NCI-H128 (cell line): Measurements from ENCODE around the gene CTTNBP2NL.
"Not testable (repeated sequence)": the region's sequence is repeated elsewhere in the genome, so short reads cannot be mapped to it uniquely, and the experiment has no call there.

Experiments
- DNase-seq: peaks from one replicate; lab custom pipeline; 2025; ENCODE audit not compliant: unreplicated experiment; lab: John Stamatoyannopoulos, UW

CTTNBP2NL gene

DNA sequence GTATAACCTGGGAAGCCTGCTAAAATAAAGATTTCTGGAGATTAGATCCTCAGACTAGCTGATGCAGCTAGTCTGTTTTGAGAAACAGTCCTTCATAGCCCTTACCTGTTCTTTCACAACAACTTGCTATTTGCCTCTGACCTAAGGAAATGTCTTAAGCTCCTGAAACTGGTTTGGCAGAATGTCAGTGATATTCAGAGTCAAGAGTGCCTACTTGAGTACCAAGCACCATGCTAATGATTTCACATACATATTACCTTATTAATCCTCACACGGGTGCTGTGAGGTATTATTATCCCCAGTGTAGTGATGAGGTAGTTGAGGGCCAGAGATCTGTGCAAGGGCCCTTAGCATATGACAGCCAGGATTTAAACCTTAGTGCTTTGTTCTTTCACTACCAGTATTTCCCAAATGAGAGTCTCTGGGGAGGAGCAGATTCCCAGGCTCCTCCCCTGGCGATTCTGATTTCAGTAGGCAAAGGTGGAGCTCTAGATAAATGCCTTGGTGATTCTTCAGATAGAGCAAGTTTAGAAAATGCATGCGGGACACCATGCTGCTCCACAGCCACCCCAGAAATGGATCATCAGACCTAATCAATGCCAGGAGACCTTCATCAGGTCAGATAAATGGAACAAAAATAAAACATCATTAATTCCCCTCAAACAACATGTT, 65.3 kb downstream of the CTTNBP2NL start:
- no peak for DNase-seq

DNA sequence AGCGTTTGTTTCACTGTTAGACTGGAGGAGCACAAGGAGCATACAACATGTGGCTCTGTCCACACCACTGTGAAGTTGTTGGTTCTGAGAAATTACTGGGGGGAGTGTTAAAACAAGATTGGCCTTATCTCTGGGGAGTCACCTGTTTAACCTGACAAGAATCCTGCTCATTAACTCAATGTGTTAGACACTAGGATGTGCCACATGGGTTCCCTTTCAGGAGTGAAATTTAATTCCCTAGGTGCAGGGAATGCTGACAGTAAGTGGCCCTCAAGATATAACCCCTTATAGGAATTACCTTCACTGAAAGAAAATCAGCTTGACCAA, 66.9 kb downstream of the CTTNBP2NL start:
- no peak for DNase-seq

DNA sequence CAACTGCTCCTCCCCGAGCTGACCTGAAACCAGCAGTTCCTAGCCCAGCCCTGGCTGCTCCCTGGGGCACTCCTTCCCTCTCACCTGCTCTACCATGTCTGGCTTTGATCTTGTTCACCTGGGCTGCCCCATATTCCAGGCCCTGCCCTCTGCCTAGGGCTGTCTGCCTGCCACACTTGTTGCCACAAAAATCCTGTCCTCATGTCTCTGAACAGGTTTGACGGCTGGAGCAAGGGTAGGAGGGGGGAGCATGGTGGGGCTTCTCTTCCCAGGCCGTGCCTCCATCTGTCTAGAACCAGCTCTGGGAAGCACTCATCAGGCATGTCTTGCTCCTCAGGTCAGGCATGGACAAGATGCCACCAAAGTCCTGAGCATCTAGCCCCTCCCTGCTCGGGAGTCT, 68.5 kb downstream of the CTTNBP2NL start:
- DNase-seq = no peak

DNA sequence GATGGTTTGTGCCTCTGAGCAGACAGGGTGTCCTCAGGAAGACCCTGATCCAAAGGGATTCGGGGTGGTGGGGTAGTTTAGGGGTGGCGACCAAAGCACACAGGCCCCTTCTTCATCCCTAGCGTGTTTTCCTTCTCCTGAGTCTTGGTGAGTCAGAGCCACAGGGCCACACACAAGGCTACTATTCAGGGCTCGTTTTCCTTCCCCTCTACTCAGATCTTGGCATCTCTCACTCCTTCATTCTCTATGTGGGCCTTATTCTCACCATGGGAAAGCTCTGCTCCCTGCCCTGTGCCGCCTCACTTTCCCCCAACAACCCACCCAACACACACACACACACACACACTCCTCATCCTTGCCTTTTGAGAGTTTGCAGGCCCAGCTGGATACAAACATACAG, 69.1 kb downstream of the CTTNBP2NL start:
- no peak for DNase-seq

DNA sequence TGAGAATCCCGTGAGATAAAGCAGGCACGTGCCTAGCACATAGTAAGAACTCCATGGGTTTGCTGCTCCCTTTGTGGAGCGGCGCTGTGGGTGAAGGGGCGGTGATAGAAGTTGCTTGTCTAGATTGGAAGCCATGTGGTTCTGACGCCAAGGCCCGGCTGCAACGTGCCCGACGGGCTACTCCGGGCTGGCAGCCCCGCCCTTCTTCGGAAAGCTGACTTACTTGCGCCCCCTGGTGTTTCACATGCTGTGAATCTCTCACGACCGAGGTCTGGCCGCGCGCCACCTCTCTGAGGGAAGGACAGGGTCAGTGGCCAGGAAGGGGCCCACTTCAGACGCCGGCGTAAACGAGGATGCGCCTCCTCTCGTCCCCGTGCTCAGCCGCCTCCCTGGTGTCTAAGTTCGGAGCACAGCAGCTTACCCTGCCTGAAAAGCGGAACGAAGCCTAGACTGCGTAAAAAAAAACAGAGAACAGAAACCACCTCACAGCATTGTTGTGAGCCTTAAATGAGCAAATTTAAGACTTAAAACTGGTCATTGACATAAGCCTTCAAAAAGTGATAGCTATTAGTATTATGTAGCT, 70.2 kb downstream of the CTTNBP2NL start:
- DNase-seq = peak; percentile 85

DNA sequence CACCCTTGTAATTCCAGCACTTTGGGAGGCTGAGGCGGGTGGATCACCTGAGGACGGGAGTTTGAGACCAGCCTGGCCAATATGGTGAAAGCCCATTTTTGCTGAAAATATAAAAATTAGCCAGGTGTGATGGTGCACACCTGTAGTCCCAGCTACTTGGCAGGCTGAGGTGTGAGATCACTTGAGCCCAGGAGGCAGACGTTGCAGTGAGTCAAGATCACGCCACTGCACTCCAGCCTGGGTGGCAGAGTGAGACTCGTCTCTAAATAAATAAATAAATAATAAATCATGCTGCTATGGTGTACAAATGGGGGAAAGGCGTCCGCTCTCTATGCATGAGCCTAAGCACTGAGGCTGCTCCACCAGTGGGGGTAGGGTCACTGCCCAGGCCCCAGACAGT, 74.3 kb downstream of the CTTNBP2NL start:
- DNase-seq = not testable (repeated sequence)

DNA sequence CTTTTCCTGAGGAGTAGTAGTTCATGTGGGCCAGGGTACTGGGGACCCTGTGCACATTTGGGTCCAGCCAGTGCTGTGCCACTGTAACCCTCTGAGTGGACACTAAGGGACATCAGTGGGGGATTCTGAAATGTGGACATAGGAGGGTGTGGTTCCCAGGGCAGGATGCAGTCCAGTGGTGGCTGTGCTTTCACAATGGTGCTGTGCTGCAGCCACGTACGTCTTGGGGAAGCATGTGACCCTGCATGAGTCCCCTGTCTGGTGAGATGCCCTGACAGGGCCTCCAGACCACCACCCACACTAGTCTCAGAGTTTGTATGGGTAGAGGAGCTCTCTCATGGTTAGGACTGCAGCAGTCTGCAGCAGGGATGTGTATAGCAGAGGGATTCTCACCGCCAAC, 75.0 kb downstream of the CTTNBP2NL start:
- DNase-seq = no peak

DNA sequence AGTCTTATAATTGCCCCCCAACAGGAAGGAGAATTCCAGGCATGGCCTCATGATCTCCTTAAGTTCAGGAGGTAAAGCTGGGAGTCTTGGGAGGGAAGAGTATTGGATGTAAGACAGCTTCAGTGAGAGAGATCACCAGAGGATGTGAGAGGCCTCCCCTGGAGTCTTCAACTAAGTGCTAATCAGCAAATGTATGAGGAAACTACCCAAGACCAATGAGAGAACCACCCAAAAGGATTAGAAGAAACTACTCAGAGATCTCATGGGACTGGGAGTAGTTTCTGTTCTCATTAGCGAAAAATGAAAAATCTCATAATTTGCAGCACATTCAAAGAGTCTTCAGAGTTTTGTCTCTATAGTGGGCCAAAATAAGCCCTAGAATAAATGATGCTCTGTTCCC, 76.1 kb downstream of the CTTNBP2NL start:
- DNase-seq = no peak

DNA sequence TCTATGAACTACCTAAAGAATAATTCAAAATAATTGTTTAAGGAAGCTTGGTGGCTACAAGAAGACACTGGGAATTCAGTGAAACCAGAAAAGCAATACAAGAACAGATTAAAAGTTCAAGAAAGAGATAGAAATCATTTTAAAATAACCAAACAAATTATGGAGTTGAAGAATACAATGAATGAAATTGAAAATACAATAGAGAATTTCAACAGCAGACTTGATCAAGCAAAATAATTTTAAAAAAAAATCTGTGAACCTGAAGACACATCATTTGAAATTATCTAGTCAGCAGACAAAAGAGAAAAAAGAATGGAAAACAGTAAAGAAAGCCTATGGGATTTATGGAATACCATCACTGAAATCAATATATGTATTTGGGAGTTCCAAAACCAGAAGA, 81.5 kb downstream of the CTTNBP2NL start:
- DNase-seq = no peak

DNA sequence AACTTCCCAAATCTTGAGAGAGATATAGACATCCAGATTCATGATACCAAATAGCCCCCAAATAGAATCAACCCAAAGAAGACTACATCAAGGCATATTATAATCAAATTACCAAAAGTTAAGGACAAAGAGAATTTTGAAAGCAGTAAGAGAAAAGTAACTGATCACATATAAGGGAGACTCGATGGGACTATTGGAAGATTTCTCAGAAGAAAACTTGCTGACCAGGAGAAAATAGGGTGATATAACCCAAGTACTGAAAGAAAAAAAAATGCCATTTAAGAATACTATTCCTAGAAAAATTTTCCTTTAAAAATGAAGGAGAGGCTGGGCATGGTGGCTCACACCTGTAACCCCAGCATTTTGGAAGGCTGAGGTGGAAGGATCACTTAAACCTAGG, 82.3 kb downstream of the CTTNBP2NL start:
- DNase-seq = no peak

DNA sequence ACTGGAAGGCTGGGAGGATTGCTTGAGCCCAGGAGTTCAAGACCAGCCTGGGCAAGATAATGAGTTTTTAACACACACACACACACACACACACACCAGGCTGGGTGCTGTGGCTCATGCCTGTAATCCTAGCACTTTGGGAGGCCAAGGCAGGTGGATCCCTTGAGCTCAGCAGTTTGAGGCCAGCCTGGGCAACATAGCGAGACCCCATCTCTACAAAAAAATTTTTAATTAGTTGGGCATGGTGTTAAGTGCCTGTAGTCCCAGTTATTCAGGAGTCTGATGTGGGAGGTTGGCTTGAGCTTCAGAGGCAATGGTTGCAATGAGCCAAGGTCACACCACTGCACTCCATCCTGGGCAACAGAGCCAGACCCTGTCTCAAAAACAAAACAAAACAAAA, 90.0 kb downstream of the CTTNBP2NL start:
- DNase-seq = not testable (repeated sequence)

DNA sequence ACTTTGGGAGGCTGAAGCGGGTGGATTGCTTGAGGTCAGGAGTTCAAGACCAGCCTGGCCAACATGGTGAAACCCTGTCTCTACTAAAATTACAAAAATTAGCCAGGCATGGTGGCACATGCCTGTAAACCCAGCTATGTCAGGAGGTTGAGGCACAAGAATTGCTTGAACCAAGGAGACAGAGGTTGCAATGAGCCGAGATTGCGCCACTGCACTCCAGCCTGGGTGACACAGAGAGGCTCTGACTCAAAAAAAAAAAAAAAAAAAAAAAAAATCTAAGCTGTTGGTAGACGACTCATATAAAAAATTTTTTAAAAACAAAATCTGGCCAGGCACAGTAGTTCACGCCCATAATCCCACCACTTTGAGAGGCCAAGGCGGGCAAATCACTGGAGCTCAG, 91.7 kb downstream of the CTTNBP2NL start:
- not testable (repeated sequence) for DNase-seq

DNA sequence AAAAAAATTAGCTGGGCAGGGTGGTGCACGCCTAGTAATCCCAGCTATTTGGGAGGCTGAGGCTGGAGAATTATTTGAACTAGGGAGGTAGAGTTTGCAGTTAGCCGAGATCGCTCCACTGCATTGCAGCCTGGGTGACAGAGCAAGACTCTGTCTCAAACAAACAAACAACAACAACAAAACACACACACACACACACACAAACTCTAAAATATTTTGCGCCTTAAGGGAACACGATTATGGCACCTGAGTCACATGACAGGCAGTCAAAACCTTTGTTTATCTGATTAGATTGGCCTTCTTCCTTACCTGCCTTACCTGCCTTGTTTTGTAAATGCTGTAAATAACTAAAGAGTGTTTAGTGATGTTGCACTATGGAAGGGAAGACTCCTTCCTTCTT, 92.1 kb downstream of the CTTNBP2NL start:
- DNase-seq = no peak

DNA sequence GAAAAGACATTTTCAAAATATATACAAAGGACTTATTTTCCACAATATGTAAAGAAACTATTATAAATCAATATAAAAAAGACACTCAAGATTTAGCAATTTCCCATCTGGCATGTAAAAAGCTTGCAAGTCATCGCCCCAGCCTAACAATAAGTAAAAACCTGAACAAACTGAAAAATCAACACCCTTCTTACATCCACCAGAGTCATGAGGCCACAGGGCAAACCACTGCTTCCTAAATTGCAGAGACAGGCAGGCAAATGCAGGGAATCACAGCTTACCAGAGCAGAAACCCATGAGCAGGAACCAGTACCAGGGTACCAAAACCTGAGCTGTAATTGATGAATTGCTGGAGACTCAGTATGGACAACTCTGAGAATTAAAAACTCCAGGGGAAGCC, 96.1 kb downstream of the CTTNBP2NL start:
- DNase-seq = no peak

DNA sequence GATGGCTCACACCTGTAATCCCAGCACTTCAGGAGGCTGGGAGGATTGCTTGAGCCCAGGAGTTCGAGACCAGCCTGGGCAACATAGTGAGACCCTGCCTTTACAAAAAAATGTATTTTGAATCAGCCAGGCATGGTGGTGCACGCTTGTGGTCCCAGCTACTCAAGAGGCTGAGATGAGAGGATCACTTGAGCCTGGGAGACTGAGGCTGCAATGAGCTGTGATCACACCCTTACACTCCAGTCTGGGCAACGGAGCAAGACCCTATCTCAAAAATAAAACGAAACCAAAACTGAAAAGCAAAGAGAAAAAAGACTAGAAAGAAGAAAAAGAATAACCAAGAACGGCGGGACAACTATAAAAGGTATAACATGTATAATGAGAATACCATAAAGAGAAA, 97.3 kb downstream of the CTTNBP2NL start:
- no peak for DNase-seq

DNA sequence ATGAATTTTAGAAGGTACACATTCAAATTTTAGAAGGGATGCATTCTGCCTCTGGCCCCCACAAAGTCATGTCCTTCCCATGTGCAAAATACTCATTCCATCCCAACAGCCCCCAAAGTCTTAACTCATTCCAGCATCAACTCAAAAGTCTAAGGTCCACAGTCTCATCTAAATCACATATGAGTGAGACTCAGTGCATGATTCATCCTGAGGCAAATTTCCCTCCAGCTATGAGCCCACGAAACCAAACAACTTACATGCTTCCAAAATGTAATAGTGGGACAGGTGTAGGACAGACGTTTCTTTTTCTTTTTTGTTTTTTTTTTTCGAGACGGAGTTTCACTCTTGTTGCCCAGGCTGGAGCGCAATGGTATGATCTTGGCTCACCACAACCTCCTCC, 100.3 kb downstream of the CTTNBP2NL start:
- no peak for DNase-seq

DNA sequence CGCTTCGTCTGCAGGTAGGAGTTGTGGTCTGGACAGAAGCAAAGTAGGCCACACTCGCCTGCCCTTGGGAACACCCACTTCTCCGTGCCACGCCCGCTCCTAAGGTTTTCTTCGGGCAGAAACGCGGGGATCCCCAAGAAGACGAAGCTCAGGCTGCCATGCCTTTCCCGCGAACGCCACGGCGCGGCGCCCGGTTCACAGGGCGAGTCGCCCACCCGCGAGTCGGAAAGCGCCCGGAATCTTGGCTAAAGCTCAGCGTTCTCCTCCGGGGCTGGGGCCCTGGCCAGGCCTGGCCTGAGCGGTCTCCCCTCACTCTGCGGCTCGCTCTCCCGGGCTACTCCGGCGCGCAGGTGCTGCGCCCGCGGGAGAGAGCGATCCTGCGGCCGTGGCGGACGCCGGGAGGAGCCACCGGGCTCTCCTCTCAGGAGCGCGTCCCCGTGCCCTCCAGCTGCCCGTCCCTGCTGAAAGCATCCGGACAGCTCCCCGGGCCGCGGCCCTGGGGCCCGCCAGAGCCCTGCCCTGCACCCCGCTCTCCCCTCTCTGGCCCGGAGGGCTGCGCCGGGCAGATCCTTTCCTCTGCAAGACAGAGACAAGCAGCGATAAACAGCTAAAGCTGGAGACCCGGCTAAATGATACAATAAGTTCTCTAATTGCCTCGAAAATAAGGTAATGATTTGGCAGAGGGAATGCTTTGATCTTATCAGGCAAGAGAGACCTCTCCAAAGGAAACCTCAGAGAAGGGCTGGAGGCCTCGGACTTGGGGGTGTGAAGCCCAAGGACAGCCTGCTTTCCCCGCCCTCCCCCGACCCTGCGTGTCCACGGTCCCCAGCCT, 106.0 kb downstream of the CTTNBP2NL start:
- no peak for DNase-seq

DNA sequence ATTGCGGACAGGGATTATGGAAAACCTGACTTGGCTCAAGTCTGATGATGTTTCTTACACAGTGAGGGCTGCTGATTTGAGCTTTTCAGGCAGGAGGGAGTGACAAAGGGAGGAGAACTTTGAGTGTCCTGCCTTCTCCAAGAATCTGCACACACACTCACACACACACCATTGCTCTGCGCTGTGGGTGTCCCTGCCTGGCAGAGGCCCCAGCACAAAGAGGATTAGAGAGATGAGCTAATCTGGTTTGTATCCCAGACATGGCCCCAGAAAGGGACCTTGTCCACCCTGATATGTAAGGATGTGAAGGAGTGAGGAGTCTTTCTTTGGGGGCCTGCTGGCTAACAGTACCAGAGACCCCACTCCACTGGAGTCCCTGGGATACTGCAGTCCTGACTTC, 106.8 kb downstream of the CTTNBP2NL start:
- no peak for DNase-seq

DNA sequence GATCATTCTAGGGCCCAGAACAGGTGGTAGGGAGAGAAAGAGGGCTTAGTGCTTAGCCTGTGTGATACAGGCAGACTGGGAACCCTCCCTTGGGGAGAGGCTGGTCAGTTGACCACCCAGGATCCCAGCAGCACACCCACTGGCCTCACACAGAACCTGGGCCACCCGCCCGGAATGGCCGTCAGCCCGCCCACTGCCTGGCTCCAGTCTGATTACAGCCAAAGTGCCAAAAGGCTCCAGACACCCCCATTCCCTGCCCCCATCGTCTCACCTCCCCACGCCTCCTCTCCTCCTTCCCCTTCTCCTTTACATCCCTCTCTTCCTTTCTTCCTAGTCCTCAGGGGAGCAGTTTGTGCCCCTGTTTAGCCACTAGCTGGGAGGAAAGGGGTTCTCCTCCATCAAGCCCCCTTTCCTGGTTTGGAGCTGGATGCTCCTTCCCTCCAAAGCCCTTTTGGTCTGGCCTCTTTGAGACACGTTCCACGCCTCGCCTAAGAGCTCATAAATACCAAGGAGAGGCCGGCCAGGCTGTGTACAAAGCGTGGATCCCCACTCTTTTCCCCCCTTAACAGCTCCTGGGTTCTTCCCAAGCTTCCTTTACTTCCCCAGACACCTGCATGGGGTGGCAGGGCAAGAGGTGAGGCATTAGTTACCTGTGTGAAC, 108.1 kb downstream of the CTTNBP2NL start:
- DNase-seq = no peak

DNA sequence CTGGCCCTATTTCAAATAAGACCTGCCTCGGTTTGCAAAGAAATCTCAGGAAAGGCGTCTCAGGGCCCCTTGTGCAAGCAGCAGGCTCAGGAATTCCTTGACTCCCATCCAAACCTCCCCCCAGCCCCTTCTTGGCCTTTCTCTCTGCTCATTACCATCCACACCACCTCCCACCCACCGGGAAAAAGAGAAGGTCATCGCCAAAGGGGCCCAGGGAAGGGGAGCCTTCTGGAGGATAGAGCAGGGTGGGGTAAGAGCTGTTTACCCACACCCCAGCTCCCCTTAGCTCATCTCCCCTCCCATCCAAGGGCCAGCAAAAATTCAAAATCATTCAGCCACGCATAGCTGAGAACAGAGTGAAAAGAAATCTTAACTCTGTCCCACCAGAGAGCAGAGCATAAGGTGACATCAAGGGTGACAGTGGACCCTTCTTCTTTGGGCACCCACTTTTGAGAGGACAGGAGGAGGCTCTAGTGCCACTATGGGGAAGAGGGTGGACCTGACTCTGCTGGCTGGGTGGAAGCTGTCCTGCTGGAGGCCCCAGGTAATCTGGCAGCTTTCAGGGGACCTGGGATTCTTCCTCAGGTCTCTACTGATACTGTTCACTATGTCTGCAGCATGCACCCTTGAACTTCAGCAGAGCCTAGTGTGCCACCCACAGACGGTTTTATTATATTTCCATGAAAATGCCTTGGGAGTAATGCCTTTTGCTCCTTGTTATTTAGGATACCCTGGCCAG, 108.8 kb downstream of the CTTNBP2NL start:
- DNase-seq = no peak

DNA sequence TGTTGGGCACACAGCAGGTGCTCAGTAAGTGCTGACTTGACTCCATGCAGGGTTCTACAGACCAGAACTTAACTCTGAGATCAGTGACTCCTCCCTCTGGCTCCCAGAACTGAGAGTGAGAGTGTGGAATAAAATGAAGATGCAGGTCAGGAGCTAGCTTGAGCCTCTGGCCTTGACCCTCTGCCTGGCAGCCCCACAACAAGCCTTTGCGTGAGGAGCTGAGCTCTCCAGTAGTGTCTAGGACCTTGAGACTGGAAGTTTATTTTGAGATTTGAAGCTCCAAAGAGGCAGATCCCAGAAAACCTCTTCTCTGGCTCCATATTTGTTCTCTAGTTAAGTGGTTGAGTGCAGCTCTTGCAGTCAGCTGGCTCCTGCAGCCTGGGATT, 109.4 kb downstream of the CTTNBP2NL start:
- DNase-seq = no peak
